GM12873 (cell line): ENCODE measurements around the gene TM4SF5.

Experiments used
- TF ChIP-seq, protein P1 (sequence below): IDR thresholded peaks from 2 replicates; pipeline ENCODE4 v1.5.1; 2012; ENCODE audit warnings: low read depth, mild to moderate bottlenecking, moderate library complexity, low read length, control low read depth; ENCODE audit not compliant: insufficient read depth; ENCODE audit errors: missing control alignments

TM4SF5 gene

DNA sequence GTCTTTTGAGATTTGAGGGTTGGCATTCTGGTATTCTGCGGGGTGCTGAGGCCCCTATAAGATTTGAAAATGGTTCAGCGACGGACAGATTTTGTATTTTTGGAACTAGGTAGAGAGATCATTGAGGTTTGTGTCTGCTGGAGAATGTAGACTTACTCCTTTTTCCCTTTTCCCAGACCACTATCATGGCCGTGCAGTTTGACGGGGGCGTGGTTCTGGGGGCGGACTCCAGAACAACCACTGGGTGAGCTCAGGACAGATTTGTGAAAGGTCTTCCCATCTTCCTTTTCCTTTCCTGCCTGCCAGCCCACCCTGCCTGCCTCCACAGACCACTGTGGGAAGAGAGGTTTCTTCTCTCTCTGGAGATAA, 24.9 kb downstream of the TM4SF5 start:
- TF ChIP-seq, protein P1, sequence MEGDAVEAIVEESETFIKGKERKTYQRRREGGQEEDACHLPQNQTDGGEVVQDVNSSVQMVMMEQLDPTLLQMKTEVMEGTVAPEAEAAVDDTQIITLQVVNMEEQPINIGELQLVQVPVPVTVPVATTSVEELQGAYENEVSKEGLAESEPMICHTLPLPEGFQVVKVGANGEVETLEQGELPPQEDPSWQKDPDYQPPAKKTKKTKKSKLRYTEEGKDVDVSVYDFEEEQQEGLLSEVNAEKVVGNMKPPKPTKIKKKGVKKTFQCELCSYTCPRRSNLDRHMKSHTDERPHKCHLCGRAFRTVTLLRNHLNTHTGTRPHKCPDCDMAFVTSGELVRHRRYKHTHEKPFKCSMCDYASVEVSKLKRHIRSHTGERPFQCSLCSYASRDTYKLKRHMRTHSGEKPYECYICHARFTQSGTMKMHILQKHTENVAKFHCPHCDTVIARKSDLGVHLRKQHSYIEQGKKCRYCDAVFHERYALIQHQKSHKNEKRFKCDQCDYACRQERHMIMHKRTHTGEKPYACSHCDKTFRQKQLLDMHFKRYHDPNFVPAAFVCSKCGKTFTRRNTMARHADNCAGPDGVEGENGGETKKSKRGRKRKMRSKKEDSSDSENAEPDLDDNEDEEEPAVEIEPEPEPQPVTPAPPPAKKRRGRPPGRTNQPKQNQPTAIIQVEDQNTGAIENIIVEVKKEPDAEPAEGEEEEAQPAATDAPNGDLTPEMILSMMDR: no peak

DNA sequence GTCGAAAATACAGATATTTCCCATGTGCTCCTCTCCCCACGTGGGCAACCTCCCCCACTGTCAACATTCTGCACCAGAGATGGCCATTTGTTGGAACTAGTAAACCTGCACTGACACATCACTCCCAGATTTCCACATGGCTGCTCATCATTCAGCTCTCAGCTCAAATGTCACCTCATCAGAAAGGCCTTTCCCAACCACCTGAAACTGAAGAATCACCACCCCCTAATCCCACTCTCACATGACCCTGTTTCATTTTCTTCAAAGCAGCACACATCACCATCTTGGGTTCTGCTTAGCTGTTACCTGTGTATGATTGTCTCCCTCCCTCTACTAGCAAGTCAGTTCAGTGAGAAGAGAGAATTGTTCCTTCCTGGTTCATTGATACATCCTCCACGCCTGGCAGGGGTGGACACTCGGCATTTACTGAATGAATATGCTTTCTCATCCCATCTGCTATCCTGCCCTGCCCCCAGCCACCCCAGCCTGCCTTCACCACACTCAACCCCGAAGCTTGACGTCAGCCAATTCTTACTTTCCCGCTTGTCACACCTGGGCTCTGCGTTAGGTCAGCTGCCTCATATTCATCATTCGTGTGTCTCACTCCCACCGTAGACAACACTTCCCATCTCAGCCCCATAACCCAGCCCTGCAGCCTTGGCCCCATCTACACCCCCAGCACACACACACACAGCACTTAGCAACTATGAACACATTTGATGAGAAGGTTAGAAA, 28.9 kb downstream of the TM4SF5 start:
- TF ChIP-seq, protein P1: no peak

DNA sequence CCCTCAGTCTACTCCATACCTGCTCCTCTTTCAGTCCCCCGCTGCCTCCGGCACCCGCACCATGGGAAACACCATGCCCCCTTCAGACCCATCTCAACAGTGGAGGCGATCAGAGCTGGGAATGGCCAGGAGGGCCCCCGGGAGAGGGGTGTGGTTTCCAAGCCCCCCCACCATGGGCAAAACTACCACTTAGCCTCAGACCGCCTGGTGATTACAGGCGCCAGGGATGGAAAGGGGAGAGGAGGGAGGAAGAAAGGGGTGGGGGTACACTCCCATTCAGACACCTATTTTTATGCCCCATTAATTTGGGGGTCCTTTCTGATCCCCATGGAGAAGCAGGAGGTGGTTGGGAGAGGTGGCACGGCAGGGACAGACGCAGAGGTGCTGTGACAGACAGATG, 30.5 kb downstream of the TM4SF5 start, which contains the start of gene C17orf114:
C17orf114 (minus strand) TSS at position 101 of the 400 bp plus-strand sequence.
- TF ChIP-seq, protein P1: no peak

DNA sequence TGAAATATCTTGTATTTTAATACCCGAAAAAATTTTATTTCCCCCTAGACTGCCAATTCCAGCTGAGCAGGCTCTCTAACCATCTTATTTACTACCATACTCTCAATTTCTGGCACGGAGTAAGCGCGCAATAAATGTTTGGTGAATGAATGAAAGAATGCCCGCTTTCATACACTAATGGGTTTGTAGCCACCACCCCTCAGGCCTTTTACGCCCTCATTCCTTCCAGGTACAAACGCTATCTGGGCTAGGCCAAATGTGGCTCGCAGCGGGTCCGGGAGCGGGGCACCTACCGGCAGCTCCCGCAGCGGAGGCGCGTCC, 34.7 kb downstream of the TM4SF5 start:
- TF ChIP-seq, protein P1: no peak

DNA sequence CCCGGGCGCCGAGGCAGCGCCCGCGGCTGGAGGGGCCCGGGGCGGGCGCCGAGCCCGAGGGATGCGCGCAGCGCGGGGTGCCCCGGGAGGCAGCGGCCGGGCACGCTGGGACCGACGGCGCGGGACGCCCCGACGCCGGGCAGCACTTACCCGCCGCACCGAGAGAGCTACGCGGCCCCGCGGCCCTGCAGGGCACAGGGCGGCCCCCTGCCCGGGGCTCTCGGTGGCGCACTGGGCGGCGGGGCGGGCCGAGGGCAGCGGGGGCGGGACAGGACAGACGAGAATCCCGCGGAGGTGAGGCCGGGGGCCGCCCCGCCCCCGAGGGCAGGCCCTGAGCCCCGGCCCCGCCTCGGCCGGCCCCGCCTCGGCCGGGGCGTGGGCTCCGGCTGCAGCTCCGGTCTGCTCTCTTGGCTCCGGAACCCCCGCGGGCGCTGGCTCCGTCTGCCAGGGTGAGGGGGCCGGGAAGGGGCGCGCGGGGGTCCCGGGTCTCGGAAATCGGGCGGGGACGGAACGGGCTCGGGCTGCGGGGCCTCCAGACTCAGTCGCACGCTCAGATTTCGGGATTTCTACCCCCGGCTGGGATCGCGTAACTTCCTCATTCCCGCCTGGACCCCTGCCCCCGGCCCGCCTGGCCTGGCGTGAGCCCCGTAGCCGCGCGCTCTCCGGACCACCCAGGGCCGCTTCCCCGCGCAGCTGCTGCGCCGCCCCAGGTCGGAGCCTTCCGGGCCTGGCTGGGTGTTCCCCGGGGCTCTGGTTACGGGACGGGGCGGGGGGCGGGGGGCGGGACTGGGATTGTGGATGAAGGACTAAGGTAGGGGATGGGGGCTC, 35.3 kb downstream of the TM4SF5 start, which contains the start of gene PLD2:
PLD2 (plus strand) TSS at position 376 of the 828 bp plus-strand sequence. CDS start 621 bp downstream, outside the sequence.
- TF ChIP-seq, protein P1: no peak

DNA sequence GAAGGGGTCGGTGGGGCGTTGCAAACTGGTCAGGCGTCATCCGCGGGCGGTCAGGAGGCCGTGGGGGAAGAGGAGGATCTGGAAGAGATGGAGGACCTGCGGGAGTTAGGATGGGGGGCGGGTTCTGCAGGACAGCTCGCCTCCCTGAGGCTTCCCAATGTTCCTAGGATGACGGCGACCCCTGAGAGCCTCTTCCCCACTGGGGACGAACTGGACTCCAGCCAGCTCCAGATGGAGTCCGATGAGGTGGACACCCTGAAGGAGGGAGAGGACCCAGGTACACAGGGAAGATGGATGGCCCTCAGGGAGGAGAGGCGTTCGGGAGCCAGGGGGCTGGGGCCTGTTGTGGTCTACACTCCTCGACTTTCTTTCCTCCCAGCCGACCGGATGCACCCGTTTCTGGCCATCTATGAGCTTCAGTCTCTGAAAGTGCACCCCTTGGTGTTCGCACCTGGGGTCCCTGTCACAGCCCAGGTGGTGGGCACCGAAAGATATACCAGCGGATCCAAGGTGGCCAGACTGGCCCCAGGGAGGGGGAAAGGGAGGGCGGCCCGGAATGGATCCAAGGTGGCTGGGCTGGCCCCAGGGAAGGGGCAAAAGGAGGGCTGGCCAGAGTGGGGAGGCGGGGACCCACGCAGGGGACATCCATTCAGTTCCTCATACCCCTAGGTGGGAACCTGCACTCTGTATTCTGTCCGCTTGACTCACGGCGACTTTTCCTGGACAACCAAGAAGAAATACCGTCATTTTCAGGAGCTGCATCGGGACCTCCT, 36.1 kb downstream of the TM4SF5 start:
- TF ChIP-seq, protein P1: no peak

DNA sequence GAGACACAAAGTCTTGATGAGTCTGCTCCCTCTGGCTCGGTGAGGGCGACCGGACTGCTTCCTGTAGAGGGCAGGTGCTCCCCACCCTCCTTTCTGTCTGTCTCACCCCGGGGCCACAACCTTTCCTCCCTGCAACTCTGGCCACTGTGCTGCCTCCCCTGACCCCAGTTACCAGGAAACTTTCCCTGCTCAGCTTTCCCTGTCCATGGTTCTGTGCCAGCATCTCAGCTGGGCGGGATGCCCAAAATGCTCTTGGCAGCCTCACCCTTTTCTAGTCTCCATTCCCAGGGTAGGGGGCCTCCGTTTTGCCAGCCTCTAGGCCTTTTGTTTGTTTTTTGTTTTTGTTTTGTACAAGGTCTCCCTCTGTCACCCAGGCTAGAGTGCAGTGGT, 36.7 kb downstream of the TM4SF5 start:
- TF ChIP-seq, protein P1: no peak
